ENCODE results near the gene PTPRK.

- no peak for TF ChIP-seq CTCF (IDR thresholded peaks at IDR 0.05)
- no peak for TF ChIP-seq POLR2A (IDR thresholded peaks at IDR 0.05)
Observed at GRCh38 chr6:128239146-128239545, 281.3 kb downstream of the PTPRK start.
